NCI-H1092 treated with DMSO at 0.1 percent for 48 hours (cell line): ENCODE results near the gene NBPF1.

ENCODE experiments used
- DNase-seq: peaks from one replicate; lab custom pipeline; 2025; lab: John Stamatoyannopoulos, UW

Gene NBPF1

GRCh38 chr1:16512624-16513411 lies 100.5 kb downstream of the NBPF1 start:
- peak; percentile 43 for DNase-seq
